Fibroblast of the aortic adventitia (primary cell): ENCODE data around the gene CACNA2D2. TPM values are rescaled to one million over a fixed set of nuclear protein-coding genes. Genes with fewer than 3 reads are reported as not detected.
A peak's percentile ranks its signal among the peaks of the same experiment; 100 is the strongest.

Source experiments
- DNase-seq: peaks from one replicate; pipeline ENCODE4 v3.0.0-alpha.2; 2010; ENCODE audit warnings: low read depth
- H3K4me3 ChIP-seq: 2 replicates; pipeline ENCODE4 v1.5.1; 2011; ENCODE audit warnings: low read depth, mild to moderate bottlenecking, control low read depth, low read length, moderate library complexity
- total RNA-seq: library from RNA; depleted of rRNA; stranded (reverse); fragments of >200 nt; gene quantifications from 2 replicates; pipeline ENCODE4 v1.2.3, GENCODE V29; 2012; ENCODE audit warnings: low replicate concordance
- TF ChIP-seq, protein P1 (sequence below): IDR thresholded peaks from 2 replicates; pipeline ENCODE4 v1.5.1; 2011; ENCODE audit warnings: mild to moderate bottlenecking, low read length, control low read depth, inconsistent platforms; ENCODE audit not compliant: insufficient read depth

CACNA2D2 gene
- total RNA-seq, 1 donor: not detected

GRCh38 chr3:50333744-50334328 lies 169.6 kb downstream of the CACNA2D2 start:
- DNase-seq: peak; percentile 94
- TF ChIP-seq, protein P1, sequence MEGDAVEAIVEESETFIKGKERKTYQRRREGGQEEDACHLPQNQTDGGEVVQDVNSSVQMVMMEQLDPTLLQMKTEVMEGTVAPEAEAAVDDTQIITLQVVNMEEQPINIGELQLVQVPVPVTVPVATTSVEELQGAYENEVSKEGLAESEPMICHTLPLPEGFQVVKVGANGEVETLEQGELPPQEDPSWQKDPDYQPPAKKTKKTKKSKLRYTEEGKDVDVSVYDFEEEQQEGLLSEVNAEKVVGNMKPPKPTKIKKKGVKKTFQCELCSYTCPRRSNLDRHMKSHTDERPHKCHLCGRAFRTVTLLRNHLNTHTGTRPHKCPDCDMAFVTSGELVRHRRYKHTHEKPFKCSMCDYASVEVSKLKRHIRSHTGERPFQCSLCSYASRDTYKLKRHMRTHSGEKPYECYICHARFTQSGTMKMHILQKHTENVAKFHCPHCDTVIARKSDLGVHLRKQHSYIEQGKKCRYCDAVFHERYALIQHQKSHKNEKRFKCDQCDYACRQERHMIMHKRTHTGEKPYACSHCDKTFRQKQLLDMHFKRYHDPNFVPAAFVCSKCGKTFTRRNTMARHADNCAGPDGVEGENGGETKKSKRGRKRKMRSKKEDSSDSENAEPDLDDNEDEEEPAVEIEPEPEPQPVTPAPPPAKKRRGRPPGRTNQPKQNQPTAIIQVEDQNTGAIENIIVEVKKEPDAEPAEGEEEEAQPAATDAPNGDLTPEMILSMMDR: no peak
- peak overlapping the region; percentile 28 for H3K4me3 ChIP-seq

DNA sequence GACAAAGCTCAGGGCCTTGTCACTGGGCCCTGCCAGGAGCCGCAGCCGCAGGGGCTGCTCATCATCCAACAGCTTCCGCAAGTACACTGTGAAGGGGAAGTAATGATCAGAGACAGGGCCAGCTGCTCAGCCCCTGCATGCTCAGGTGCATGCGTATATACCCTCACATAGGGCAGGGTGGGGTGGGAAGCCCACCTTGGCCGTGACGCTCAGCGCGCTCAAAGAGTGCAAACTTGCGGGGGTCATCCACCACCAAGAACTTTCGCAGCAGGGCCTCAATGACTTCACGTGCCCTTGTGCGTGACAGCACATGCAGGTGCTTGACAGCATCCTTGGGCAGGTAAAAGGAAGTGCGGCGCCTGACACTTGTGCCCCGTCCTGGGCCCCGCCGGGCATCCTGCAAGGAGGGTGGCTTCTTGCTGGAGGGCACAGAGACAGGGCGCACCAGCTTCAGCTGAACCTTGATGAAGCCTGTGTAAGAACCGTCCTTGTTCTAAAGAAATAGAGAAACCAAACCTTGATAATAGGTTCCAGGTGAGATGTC lies 172.0 kb downstream of the CACNA2D2 start:
- no peak for DNase-seq
- TF ChIP-seq, protein P1: no peak
- H3K4me3 ChIP-seq: no peak overlapping the region

DNA sequence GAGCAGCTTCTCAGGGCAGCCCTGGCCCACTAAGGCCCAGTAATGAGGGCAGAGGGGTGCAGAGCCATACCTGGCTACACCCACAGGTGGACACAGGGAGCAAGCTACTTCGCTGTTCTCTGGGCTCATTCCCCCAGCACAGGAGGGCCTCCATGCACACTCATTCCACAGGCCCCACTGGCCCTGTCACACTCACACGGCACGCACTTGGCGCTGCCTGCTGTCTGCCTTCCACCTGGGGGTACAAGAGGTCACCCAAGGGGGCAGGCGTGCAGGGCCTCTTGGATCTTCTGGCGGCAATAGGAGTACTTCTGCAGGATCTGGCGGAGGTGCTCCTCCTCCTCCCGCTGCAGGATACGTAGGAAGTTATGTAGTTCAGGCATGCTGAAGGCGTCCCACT lies 173.1 kb downstream of the CACNA2D2 start:
- TF ChIP-seq, protein P1: no peak
- DNase-seq: no peak
- no peak overlapping the region for H3K4me3 ChIP-seq

GRCh38 chr3:50327943-50328691 lies 175.3 kb downstream of the CACNA2D2 start, which contains the start of gene TUSC2:
TSS of gene TUSC2 (minus strand) at chr3:50328223. CDS start at chr3:50328099, 124 bp downstream.
- peak; percentile 95 for DNase-seq
- H3K4me3 ChIP-seq: peak within 1 kb of the TSS; percentile 88
- TF ChIP-seq, protein P1: no peak

GRCh38 chr3:50327129-50327528 lies 176.3 kb downstream of the CACNA2D2 start:
- DNase-seq: no peak
- TF ChIP-seq, protein P1: no peak
- H3K4me3 ChIP-seq: peak overlapping the region; percentile 88

GRCh38 chr3:50326182-50326541 lies 177.3 kb downstream of the CACNA2D2 start:
- H3K4me3 ChIP-seq: no peak overlapping the region
- TF ChIP-seq, protein P1: no peak
- no peak for DNase-seq
